Right renal cortex interstitium (tissue), 3 donors: ENCODE data around the gene DCAF5. TPM values are rescaled to one million over a fixed set of nuclear protein-coding genes. Genes with fewer than 3 reads are reported as not detected.
"Not testable (repeated sequence)": the region's sequence is repeated elsewhere in the genome, so short reads cannot be mapped to it uniquely, and the experiment has no call there.

ENCODE experiments used
- DNase-seq, 3 donors: peaks; one replicate each; pipeline ENCODE4 v3.0.0-alpha.2; 2013; ENCODE audit warnings: low read depth in 3 of 3, low spot score in 2 of 3
- polyA plus RNA-seq, 3 donors: library from polyadenylated mRNA; unstranded; fragments of 120-200 nt; gene quantifications; one replicate each; pipeline ENCODE4 v1.2.1, GENCODE V29; 2013; ENCODE audit not compliant: insufficient read length in 3 of 3

The DCAF5 gene
- polyA plus RNA-seq, 3 donors = 52.3 to 56.4 (median 54.4) TPM

- DNase-seq = no peak
These were observed 107.9 kb downstream of the DCAF5 start for GRCh38 chr14:69044965-69045555.

- DNase-seq = no peak
These were observed 108.6 kb downstream of the DCAF5 start for GRCh38 chr14:69044296-69044695.

- DNase-seq = no peak
These were observed 109.2 kb downstream of the DCAF5 start for GRCh38 chr14:69043596-69044260.

GRCh38 chr14:69042787-69043444, 110.0 kb downstream of the DCAF5 start:
- no peak for DNase-seq

GRCh38 chr14:69042299-69042698, 110.6 kb downstream of the DCAF5 start:
- DNase-seq = no peak

GRCh38 chr14:69041783-69042182, 111.1 kb downstream of the DCAF5 start:
- no peak for DNase-seq

- no peak for DNase-seq
These were observed 112.6 kb downstream of the DCAF5 start for GRCh38 chr14:69040353-69040752.

- DNase-seq = no peak
These were observed 113.7 kb downstream of the DCAF5 start for GRCh38 chr14:69039288-69039628.

GRCh38 chr14:69038455-69039287, 114.2 kb downstream of the DCAF5 start:
- no peak for DNase-seq

GRCh38 chr14:69037790-69038454, 115.0 kb downstream of the DCAF5 start:
- DNase-seq = no peak

- DNase-seq = no peak
These were observed 116.0 kb downstream of the DCAF5 start for GRCh38 chr14:69036757-69037506.

GRCh38 chr14:69034612-69035262, 118.2 kb downstream of the DCAF5 start:
- DNase-seq = no peak

- DNase-seq = no peak
These were observed 125.5 kb downstream of the DCAF5 start for GRCh38 chr14:69027242-69027913.

- no peak for DNase-seq
These were observed 129.9 kb downstream of the DCAF5 start for GRCh38 chr14:69023035-69023434.

GRCh38 chr14:69022093-69022492, 130.8 kb downstream of the DCAF5 start:
- not testable (repeated sequence) for DNase-seq

GRCh38 chr14:69017706-69018105, 135.2 kb downstream of the DCAF5 start:
- DNase-seq = no peak

- DNase-seq = no peak
These were observed 138.1 kb downstream of the DCAF5 start for GRCh38 chr14:69014829-69015259.

- no peak for DNase-seq
These were observed 138.8 kb downstream of the DCAF5 start for GRCh38 chr14:69013943-69014782.
